Adrenal gland (tissue), 5 donors: Measurements from ENCODE around the gene RAX2.
"Not testable (repeated sequence)": the region's sequence is repeated elsewhere in the genome, so short reads cannot be mapped to it uniquely, and the experiment has no call there.

ENCODE experiments used
- POLR2A ChIP-seq, 2 donors: fragments of 450-650 bp; IDR thresholded peaks; one replicate each; pipeline ENCODE4 v1.6.1; 2017; ENCODE audit warnings: antibody characterized with exemption in 2 of 2, mild to moderate bottlenecking in 2 of 2, moderate library complexity in 1 of 2
- TF ChIP-seq, protein P1 (sequence below), 6 experiments: fragments of 450-650 bp in 4 of 6; fragments of 200-600 bp in 2 of 6; sonication (generic) in 1 of 6; IDR thresholded peaks; 1 replicate in 5 of 6; 2 replicates in 1 of 6; pipeline versions ENCODE4 v1.5.1 to v1.8.0; 2016 to 2021; ENCODE audit warnings: antibody characterized with exemption in 6 of 6, mild to moderate bottlenecking in 2 of 6, moderate library complexity in 1 of 6
- donor health status: DM: no; HTN: no; CAD: no.

DNA sequence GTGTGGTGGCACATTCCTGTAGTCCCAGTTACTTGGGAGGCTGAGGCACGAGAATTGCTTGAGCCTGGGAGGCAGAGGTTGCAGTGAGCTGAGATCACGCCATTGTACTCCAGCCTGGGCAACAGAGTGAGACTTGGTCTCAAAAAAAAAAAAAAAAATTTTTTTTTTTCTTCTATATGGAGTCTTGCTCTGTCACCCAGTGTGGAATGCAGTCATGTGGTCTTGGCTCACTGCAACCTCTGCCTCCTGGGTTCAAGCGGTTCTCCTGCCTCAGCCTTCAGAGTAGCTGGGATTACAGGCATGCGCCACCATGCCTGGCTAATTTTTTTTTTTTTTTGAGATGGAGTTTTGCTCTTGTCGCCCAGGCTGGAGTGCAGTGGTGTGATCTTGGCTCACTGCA lies 6.3 kb downstream of the RAX2 start:
- TF ChIP-seq, protein P1, sequence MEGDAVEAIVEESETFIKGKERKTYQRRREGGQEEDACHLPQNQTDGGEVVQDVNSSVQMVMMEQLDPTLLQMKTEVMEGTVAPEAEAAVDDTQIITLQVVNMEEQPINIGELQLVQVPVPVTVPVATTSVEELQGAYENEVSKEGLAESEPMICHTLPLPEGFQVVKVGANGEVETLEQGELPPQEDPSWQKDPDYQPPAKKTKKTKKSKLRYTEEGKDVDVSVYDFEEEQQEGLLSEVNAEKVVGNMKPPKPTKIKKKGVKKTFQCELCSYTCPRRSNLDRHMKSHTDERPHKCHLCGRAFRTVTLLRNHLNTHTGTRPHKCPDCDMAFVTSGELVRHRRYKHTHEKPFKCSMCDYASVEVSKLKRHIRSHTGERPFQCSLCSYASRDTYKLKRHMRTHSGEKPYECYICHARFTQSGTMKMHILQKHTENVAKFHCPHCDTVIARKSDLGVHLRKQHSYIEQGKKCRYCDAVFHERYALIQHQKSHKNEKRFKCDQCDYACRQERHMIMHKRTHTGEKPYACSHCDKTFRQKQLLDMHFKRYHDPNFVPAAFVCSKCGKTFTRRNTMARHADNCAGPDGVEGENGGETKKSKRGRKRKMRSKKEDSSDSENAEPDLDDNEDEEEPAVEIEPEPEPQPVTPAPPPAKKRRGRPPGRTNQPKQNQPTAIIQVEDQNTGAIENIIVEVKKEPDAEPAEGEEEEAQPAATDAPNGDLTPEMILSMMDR (IDR thresholded peaks at IDR 0.05) = not testable (repeated sequence)
- TF ChIP-seq POLR2A (IDR thresholded peaks at IDR 0.05) = not testable (repeated sequence)
